GM18499 (cell line): ENCODE data around the gene ASTN2.
"Not testable (repeated sequence)": the region's sequence is repeated elsewhere in the genome, so short reads cannot be mapped to it uniquely, and the experiment has no call there.

Source experiments
- ATAC-seq: cut with Tn5 transposase; IDR thresholded peaks from one replicate; pipeline ENCODE4 v1.9.1; 2021; ENCODE audit warnings: moderate number of reproducible peaks; ENCODE audit not compliant: insufficient read depth, unreplicated experiment

The ASTN2 gene

DNA sequence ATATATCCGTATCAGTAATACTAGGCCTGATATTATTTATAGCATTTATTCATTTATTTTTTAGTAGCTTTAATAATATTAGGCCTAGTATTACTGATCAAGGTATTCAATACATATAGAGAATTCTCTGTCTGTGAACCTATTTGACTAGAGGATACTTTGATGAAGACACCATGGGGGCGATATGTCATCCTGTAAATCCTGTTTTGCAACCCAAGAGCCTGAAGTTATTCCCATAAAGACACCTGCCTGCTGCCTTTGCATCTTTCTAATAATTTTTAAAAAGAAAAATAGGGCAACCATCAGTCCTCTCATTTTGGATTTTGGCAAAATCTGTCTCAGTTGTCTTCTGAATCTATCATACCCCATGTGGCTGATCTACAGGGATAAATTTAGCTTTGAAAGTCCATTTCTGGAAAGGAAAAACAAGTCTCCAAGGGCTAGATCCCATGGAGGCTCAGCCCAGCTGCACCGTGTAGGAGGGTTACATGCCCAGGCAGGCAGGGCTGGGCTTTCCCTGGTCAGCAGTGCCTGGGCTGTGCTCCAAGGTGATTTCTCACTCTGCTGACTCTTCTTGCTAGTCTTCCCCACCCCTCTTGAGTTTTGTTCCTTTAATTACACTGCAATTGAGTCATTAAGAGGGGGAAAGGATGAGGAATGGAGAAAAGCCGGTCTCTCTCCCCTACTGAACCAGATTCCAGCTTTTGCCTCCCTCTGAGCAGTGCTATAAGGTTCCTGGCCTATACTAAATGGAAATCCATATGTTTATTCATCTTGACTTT is 558.8 kb downstream of the ASTN2 start:
- ATAC-seq, result no peak

DNA sequence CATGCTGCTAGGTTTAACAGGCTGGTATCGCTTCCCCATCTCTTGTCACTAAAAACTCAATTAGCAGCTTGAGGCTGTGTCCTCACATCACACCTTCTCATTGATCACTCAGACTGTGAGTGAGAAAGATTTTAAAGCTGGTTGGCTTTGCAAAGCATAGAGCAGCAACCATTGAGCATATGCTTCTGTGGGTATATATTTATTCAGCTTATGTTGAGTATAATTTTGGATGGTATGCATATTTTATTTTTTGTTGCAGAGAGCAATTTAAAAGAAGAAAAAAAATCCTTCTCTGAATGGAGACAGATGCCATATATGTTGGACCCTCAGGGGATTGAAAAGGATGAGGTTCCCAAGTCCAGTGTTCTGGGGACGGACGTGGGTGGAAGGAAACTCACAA is 565.1 kb downstream of the ASTN2 start:
- no peak for ATAC-seq

DNA sequence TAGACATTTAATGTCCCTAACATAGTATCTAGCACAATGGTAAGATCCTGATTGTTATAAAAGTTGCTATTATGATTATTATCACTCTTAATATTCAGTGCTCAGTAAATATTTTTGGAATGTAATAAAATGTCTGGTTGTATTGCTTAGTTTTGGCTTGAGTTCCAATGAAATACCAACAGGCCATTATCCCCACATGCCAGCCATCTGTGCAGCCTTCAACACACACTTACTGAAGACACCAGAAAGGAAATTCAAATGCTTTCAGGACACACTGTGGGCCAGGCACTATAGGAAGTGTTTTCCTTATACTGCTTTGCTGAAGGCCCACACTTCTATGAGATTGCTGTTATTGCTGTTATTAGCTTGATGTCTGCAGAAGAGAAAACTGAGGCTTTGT is 570.2 kb downstream of the ASTN2 start:
- ATAC-seq, result no peak

DNA sequence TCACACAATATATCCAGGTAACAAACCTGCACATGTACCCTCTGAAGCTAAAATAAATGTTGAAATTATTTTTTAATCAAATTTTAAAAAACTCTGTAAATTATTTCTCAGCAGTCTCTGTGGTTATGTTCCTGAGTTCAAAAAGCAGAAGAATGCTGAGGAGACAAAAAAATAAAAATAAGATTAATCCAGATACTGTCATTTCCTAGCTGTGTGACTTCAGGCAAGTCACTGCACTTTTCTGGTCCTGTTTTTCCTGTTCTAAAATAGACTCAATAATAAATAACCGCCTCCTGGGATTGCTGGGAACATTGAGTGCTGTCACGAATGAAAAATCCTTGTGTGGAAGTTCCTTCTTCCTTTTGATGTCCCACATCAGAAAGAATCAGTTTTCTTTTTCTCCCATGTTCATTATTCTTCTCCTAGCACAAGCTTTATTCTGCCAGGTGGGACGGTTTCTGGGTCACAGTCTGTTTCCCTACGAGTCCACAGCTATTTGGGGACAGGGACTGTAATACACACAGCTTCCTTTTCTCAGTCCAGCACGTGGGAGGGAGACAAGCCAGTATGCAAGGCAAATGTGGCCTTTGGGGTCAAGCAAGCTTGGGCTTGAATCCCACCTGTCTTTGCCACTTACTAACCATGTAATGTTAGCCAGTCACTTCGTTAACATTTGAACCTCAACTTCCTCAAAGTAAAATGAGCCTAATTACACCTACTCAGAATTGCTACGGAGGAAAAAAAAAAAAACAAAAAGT is 570.8 kb downstream of the ASTN2 start:
- no peak for ATAC-seq

DNA sequence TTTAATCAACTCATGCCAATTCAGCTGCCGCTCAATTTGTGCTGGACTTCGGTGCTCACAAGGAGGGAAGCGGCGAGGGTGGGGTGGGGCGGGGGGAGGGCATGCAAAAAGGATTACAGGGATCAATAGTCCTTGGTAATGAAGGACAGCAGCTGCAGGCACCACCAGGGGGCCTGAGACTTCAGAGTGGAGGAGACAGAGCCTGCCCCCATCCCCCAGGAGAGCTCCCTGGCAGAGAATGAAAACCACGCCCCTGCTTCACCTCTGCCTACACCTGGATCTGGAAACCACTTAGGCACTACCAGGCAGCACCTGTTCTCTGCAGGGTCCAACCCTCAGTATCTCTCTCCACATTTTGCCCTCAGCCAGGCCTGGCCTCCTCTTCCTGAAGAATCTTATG is 572.2 kb downstream of the ASTN2 start:
- ATAC-seq, result no peak

DNA sequence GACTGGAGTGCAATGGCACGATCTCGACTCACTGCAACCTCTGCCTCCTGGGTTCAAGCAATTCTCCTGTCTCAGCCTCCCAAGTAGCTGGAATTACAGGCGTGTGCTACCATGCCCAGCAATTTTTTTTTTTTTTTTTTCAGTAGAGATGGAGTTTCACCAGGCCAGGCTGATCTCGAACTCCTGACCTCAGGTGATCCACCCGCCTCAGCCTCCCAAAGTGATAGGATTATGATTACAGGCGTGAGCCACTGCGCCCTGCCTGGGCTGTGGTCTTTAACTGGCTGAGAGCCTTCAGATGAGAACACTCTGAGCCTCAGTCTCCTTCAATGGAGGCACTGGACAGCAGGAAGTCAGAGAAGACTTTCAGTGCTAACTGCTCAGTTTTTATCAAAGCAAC is 576.4 kb downstream of the ASTN2 start:
- not testable (repeated sequence) for ATAC-seq

DNA sequence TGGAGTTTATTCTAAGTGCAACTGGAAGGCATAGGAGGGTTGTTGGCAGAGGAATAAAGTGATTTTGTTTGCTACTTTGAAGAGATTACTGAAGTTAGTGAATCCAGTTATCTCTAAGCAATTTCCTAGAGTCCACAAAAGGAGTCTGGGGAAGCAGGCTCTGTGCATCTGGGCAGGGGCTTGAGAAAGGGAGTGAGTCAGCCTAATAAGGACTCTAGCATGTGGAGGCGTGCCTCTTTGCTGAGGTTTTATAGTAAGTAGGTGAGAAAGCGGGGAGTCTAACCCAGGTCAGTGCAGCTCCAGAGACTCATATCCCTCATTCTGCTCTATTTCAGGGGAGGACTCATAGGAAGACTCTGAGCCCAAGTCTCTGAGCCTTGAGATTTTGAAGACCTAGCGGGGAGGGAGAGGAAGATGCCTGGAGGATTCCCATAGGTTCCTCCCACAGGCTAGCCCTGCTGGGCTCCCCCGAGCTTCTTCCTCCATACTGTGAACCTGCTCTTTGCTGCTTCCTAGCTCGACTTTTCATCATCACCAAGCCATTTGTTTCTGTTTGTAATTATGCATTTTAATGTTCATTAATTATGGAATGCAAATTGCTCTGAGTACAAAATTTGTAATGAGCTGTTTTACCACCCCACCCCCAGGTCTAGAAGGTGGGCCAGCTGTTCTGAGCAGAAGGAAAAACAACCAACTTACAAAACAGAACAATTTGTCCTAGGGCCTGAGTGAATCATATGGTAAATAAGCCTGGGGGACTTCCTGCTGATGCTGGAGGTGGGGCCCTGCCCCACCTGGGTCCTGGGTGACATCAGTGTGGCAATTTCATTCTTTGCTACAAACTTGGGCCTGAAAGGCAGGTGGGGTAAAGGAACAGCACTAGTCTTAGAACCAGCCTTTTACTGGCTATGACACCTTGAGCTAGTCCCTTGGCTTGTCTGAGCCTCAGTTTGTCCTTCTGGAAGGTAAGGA is 577.6 kb downstream of the ASTN2 start:
- ATAC-seq, result no peak

DNA sequence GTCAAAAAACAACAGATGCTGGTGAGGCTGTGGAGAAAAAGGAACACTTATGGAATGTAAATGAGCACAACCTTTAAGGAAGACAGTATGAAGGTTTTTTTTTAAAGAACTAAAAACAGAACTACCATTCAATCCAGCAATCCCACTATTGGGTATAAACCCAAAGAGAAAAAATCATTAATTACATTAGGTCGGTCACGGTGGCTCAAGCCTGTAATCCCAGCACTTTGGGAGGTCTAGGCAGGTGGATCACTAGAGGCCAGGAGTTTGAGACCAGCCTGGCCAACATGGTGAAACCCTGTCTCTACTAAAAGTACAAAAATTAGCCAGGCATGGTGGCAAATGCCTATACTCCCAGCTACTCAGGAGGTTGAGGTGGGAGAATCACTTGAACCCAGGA is 584.5 kb downstream of the ASTN2 start:
- ATAC-seq, result not testable (repeated sequence)

DNA sequence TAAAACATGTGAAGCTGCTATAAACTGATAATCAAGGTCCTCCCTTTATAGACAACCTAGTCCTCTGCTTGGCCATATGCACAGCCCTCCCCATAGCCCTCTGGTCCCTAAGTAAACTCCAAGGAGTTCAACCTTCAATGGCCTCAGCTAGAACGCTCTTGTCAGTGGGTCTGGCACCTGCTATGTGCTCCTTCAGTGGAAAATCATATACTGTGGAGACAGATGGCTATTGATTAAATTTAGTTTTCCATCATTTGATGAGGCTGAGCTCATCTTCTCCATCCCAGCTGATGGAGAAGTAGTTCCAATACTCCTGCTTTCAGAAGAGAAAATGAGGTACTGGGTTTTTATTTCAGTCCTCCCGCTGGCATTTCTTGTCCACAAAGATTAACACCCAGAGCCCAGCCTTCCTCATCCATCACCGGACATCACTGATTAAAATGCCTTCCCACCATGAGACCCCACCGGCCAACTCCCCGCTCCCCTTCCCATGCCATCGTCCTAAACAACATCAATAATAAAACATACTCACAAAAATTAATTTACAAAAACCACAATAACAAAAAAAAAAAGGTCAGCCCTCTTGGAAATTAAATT is 593.1 kb downstream of the ASTN2 start:
- no peak for ATAC-seq

DNA sequence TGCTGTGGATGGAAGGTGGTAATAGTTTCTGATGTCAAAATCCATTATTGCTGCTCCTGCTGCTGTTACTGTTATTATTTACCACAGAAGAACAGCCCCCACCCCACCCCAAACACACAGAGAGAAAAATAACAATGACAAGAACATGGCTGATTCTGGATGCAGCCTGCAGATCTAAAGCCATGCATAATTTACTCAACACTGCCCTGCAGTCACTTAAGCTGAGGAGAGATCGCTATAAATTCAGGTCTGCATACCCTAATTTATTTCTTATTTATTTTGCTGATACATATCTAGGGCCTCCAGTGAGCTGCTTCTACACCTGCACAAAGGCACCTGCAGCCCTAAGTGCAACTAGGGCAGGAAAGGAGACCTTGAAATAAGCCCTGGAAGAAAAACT is 595.7 kb downstream of the ASTN2 start:
- no peak for ATAC-seq

DNA sequence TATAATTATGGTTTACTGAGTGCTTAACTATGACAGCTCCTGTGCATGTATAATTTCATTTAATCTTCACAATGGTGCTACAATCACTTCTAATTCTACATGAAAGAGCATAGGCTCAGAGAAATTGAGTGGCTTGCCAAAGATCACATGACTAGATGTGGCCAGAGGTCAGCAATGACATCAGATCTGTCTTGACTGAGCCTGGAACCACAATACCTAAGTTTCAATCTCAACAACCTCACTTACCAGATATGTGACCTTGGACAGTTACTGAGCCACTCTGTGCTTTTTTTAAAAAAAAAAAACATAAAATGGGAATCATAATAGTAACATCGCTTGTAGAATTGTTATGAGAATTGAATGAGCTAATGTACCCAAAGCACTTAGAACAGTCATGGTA is 597.1 kb downstream of the ASTN2 start:
- ATAC-seq, result peak; percentile 64

DNA sequence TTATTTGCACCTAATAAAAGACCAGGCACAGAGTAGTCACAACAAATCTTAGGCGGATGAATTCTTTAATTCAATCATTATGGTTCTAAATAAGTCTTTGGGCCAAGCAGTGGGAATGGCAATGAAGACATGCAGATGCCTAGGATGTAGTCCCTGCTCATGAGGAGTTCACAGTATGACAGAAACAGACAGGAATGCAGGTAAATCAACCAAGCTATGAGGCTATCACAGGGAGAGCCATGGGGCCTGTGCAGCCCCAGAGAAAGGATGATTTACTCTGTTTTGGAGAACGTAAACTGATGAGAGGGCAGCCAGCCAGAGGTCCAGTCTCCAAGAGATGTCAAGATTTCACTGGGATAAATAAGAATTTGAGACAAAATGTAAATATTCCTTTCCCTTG is 598.4 kb downstream of the ASTN2 start:
- ATAC-seq, result no peak

DNA sequence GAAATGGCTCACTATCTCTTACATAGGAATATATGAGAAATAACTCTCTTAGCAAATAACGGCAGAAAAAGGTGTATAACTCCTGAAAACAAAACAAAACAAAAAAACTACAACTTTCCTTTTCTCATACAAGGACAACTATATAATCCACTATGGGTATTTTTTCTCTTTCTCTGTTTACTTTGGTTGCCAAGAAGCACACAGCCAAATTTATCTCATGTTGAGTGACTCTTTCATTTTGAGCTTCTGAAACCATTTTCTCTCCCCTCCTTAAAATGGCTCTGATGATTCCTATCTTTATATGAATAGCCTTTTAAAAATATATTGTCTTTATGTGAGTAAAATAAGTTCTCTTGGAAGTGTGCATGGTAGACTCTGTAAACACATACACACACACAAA is 599.0 kb downstream of the ASTN2 start:
- ATAC-seq, result no peak

DNA sequence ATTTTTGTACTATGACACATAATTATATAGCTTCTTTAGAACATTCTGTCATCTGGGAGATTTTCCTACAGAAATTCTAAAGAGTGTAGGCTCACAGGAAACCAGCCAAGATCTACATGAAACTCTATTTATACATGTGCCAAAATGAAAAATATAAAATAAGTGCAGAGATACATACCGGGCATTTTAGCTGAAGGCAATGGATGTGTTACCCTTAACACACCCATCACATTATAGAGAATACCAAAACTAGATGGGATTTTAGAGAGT is 601.9 kb downstream of the ASTN2 start:
- ATAC-seq, result no peak

DNA sequence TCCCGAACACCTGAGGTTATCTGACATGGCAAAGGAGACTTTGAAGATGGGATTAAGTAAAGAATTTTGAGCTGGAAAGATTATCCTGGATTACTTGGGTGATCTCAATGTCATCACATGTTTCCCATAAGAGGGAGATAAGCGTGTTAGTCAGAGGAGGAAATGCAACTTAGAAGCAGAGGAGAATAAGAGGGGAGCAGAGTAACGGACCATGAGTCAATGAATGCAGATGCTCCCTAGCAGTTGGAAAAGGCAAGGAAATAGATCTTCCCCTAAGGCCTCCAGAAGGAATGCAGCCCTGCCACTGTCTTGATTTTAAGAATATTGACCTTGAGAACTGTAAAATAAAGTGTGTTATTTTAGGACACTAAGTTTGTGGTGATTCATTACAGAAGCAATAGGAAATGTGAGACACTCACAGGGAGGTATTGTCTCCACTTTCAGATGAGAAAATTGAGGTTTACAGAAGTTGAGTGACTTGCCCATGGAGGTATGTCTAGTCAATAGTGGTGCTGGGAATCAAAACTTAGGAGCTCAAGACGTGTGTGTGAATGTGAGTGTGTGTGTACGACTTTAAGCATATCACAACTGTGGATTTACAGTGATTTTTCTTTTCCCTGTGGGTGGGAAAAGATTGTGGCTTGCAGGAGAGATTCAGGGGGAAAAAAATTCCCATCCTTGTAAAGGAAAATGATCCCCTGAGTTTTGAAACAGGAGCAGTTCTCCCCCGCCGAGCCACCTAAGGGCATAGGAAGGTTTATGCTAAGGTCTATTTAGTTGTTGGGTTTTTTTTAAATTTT is 602.4 kb downstream of the ASTN2 start:
- ATAC-seq, result no peak

DNA sequence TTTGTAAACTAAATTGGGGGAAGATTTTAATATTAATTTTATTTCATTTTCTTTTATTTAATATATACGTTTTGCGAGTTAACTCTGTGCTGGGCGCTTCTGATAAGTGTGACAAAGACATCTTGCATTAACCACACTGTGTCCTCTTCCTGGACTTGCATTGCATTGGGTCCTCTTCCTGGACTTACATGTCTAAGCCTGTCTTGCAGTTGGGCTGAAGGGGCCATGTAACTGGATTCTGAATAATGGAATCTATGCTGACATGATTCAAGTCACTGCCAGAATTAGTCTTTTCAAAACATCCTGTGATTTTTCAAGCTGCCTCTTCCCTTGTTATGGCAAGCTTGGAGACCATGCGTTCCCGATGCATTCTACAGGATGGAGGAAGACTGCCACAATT is 605.2 kb downstream of the ASTN2 start:
- no peak for ATAC-seq

DNA sequence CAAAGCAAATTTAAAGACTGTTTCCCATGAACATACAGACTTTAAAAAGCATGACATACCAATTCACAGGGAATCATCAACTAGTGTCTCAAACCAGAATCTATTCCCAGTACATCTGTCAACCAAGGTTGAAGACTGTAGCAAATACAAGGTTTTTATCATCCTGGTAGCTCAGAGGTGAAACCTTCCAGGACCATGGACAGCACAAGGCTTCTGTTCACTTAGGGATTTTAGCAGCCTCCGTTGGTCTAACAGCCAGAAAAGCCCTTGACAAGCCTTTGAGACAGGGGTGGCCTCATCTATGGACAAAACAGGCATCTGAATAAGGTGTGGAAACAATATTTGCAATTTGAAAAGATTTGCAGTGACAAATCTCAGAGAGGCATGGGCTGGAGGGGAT is 608.8 kb downstream of the ASTN2 start:
- no peak for ATAC-seq

DNA sequence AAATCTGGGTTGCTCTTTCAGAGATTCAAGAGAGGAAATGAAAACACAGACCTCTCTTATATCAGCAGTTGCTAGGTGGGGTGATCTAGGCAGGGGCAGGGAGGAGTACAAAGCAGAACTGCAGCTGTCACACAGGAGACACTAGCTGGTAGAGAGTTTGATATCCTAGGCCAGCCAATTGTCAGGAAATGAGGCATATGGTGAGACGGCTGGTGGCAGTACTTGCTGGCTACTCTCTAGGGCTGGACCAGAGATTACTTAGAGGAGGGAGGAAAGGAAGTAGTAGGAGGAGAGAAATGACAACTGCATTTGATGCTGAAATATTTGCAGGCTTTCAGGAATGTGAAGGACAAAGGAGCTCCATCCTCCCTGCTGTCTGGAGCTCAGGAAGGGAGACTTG is 614.0 kb downstream of the ASTN2 start:
- no peak for ATAC-seq

DNA sequence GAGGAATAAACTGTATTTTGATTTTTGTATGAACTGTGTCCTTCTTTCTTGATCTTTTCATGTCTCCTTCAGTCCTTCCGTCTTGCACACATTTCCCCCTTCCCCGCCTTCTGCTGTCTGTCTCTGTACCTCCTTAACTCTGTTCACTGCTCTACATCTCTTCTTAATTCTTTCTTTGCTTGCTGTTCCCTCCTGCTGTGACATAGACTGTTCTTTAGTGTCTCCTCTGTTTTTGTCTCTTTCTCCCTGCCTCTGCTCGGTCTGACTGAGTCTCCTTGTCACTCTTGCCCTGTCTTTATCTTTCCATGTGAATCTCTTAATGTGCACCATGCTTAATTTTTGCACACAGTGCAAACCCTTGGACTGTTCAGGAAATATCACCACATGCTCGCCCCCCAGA is 614.8 kb downstream of the ASTN2 start:
- no peak for ATAC-seq

DNA sequence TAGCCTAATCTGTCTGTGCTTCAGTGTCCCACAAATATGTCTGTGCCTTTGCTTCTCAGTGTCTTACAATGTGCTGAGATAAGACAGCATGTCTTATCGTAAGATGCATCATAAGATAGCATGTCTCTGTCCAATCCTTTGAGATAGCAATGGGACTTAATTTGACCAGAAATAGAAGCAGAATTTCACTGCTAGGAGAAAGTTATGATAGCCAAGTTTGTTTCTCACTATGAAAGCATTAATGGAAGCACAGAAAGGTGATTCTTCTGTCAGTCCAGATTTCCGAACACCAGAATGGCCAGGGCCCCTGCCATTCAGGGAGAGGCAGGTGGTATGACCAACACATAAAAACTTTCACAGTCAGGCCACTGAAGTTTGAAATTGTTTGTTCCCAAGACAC is 616.3 kb downstream of the ASTN2 start:
- ATAC-seq, result no peak
